ENCODE data around the gene MAP3K14. TPM values are rescaled to one million over a fixed set of nuclear protein-coding genes. Genes with fewer than 3 reads are reported as not detected.

Gene MAP3K14
- total RNA-seq, 1 experiment from 2014 or later, result 7.8 TPM

- no peaks in the 10 kb centered on the region for H3K23me2 ChIP-seq (ENCODE audit: insufficient read length, low read depth, low read length, poor library complexity, severe bottlenecking)
- no peak overlapping the region for H2BK12ac ChIP-seq (ENCODE audit: insufficient read length, low read depth, low read length)
- H2AK5ac ChIP-seq (ENCODE audit: insufficient read length, low read length), result no peak overlapping the region
- no peak overlapping the region for H3K27ac ChIP-seq (ENCODE audit: insufficient read length, low read depth, low read length)
- H2BK20ac ChIP-seq (ENCODE audit: low read depth, low read length, poor library complexity, severe bottlenecking), result no peak overlapping the region
- H3T11ph ChIP-seq (ENCODE audit: low read length), result no peak overlapping the region
- no CpG with 5 or more reads among the region's 10 CpGs for WGBS (ENCODE audit: extremely low coverage, insufficient read length, low lambda C conversion rate)
- no peaks in the 10 kb centered on the region for H3K27me3 Mint-ChIP-seq (ENCODE audit: low read depth)
- H3K4ac ChIP-seq (ENCODE audit: low read depth, low read length), result no peak overlapping the region
- H4K20me1 ChIP-seq (ENCODE audit: control insufficient read depth, insufficient read depth, insufficient read length), result no peaks in the 10 kb centered on the region
- no peak overlapping the region for H2BK5ac ChIP-seq (ENCODE audit: insufficient read length, low read length)
- H3K23ac ChIP-seq (ENCODE audit: insufficient read length, low read depth, low read length), result no peak overlapping the region
- no peaks in the 10 kb centered on the region for H3K79me2 ChIP-seq (ENCODE audit: insufficient read depth, low read length)
- H4K8ac ChIP-seq (replicated peaks; ENCODE audit: insufficient read length, low read depth, low read length), result no peak overlapping the region
- no peaks in the 10 kb centered on the region for H3K4me1 ChIP-seq (ENCODE audit: insufficient read depth, low read length)
- no peak overlapping the region for H3K14ac ChIP-seq (ENCODE audit: insufficient read depth, low read length)
- H3K9ac ChIP-seq (ENCODE audit: extremely low read depth, insufficient read length, low read length), result no peak overlapping the region
- no peak for TF ChIP-seq CTCF (conservative IDR thresholded peaks at IDR 0.05)
- H3K4me2 ChIP-seq (ENCODE audit: insufficient read depth, insufficient read length, low read length), result no peak overlapping the region
- peaks cover 2 to 5% of the 10 kb centered on the region in 2 experiments; a peak in 2 of 4 replicates for H3K4me1 Mint-ChIP-seq
- no peak overlapping the region for H2BK120ac ChIP-seq (ENCODE audit: low read depth, low read length, poor library complexity, severe bottlenecking)
- H3K9me3 ChIP-seq (ENCODE audit: control insufficient read depth, low read depth, low read length), result no peaks in the 10 kb centered on the region
- no peak overlapping the region for H4K5ac ChIP-seq (ENCODE audit: insufficient read length, low read depth, low read length)
- no peak overlapping the region for H2AFZ ChIP-seq (ENCODE audit: low read length)
- H2BK15ac ChIP-seq (ENCODE audit: low read depth, low read length), result no peak overlapping the region
- H3K9me3 Mint-ChIP-seq, result no peaks in the 10 kb centered on the region
- H3K27me3 ChIP-seq (ENCODE audit: insufficient read depth, low read length), result no peaks in the 10 kb centered on the region
- H3K18ac ChIP-seq (ENCODE audit: insufficient read length, low read depth, low read length), result no peak overlapping the region
- no peak for DNase-seq
- peaks cover 12 to 54% (median 54%) of the 10 kb centered on the region in 3 experiments; a peak in 6 of 7 replicates for H3K36me3 Mint-ChIP-seq (ENCODE audit: insufficient read depth in 1 of 3, low read depth in 3 of 3)
- no peak overlapping the region; a peak in 1 of 7 replicates for H3K27ac Mint-ChIP-seq
- no peaks in the 10 kb centered on the region for H3K79me1 ChIP-seq (ENCODE audit: insufficient read depth, low read depth, low read length, poor library complexity, severe bottlenecking)
- H3K56ac ChIP-seq (ENCODE audit: insufficient read length, low read depth, low read length), result no peak overlapping the region
- H3K4me3 Mint-ChIP-seq, result no peak overlapping the region
- H4K91ac ChIP-seq (ENCODE audit: insufficient read length, low read depth, low read length), result no peak overlapping the region
Measured at GRCh38 chr17:45287526-45288500, 29.0 kb downstream of the MAP3K14 start.
